GM21825 (cell line): ENCODE measurements around the gene LGR6.
A peak's percentile ranks its signal among the peaks of the same experiment; 100 is the strongest.
"Not testable (repeated sequence)": the region's sequence is repeated elsewhere in the genome, so short reads cannot be mapped to it uniquely, and the experiment has no call there.

Source experiments
- ATAC-seq: cut with Tn5 transposase; IDR thresholded peaks from one replicate; pipeline ENCODE4 v1.9.1; 2021; ENCODE audit warnings: mild to moderate bottlenecking, moderate library complexity; ENCODE audit not compliant: unreplicated experiment

The LGR6 gene

DNA sequence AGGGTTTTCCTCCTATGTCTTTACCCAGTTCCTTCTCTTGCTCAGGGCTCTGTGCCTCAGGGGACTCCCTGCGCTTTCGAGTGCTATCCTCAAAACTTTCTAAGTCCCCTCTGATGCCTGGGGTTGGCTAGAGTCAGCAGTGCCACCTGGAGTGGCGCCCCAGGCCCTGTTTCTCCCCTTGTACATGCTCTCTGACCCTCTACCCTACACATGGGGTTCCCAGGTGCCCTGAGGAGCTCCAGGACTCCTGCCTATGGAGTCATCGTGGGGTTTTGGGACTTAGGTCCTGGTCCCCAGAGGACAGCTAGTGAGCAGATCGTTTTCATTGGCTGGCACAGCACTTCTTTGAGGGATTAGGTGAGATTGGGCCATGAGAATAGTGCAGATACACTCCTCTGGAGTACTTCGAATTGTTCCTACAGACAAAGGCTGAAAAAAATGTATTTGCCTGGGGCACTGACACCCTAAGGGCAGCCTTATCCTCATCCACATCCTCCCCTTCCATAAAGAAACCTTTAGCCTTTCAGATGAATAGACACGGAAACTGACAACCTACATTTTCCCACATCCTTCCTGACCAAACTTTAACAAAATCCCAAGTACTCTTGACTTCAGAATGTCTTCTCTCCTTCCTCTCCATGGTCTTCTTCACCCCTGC, 41.5 kb downstream of the LGR6 start:
- no peak for ATAC-seq

DNA sequence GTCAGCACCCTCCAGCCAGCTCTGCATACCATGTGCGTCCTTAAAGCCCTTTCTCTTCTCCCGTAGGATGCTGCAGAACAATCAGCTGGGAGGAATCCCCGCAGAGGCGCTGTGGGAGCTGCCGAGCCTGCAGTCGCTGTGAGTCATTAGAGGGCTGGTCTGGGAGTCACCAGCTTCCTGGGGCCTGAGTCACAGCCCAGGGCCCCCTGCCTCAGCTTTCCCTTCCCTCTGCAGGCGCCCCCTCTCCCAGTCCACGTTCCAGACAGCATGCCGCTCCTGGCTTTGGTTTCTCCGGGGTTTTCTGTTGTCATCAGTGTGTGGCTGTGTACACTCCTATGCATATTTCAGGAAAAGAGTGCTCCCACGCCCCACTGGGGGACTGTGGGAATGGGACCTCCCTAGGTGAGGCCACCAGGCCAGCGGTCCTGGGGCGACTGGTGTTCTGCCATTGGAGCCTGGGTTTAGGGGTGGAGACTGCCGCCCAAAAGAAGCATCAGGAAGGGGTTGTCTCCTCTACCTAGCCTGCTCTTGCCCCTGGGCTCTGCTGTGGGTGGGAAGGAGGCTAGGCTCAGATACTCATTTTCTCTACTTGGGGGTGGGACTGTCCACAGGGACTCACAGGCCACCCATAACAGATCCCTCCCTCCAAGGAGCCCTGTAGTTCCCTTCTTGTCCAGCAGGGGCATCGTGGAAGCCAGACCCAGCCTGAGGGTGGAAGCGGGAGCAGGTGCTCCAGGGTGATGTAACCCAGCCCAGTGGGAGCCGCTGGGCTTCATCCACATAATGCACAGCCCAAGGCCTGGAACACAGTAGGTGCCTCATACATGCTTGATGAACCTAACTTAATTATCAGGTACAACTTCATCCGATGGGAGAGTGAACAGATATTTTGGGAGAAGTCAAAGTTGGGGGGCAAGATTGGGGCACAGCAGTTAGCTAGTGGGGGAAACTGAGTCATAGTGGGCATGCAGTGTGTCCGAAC, 42.5 kb downstream of the LGR6 start:
- ATAC-seq, result peak; percentile 50

DNA sequence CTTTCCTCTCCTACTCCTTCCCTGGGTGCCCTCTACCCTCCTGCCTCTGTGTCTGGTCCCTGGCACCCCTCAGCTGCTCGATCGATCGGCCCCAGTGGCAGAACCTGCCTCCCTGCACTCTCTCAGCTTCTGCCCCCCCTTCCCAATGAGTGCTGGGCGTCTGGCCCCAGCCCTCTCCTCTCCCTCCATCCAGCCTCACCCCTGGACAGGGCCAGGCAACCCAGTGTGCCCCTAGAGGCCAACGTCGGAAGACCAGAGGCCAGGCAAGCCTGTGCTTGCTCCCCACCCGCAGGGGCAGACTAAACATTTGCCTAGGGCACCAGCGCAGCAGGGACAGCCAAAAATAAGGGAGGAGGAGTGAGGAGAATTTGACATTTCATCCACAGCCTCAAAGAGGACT, 43.5 kb downstream of the LGR6 start:
- no peak for ATAC-seq

DNA sequence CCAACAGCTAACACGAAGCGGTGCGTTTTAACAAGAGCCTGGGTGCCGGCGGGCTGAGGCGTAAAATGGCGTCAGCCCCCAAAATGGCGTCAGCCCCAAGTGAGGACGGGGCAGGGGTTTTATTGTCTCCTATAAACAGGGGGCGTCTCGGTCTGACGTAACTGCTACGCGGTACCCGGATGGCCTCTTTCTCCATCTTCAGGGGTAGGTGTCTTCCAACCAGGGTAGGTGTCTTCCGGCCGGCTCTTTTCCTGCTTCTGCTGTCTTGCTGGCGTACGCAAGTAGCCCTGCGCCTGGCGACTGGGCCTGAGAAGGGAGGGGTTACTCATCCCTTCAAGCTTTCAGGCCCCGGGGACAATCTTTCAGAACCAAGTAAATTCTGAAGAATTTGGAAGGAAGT, 45.3 kb downstream of the LGR6 start:
- ATAC-seq, result no peak

DNA sequence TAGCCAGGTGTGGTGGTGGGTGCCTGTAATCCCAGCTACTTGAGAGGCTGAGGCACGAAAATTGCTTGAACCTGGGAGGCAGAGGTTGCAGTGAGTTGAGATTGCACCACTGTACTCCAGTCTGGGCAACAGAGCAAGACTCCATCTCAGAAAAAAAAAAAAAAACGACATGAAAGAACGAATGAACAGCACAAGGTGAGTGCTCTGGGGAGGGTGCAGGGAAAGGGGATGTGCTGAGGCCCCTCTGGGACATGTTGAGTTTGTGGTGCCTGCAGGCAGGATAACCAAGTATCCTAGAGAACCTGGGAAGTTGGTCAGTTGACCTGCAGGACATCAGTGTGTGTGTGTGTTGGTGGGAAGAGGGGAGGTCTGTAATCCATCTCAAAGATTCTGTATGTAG, 46.6 kb downstream of the LGR6 start:
- ATAC-seq, result not testable (repeated sequence)

DNA sequence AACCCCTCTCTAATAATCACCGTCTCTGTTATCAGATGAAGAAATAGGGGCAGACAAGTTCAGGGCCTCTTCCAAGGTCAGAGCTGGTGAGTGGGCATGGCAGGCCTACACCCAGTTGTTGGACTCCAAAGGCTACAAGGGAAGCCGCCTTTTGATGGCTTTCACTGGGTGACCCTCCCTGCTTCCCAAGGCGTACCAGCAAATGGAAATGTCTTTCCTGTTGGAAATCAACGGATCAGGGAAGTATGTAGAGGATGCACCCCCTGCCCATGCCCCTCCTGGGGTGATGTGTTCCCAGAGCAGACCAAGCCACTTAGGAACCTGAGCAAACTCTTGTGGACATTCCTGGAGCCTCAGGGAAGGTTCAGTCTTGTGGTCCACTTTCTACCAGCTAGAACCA, 47.4 kb downstream of the LGR6 start:
- no peak for ATAC-seq

DNA sequence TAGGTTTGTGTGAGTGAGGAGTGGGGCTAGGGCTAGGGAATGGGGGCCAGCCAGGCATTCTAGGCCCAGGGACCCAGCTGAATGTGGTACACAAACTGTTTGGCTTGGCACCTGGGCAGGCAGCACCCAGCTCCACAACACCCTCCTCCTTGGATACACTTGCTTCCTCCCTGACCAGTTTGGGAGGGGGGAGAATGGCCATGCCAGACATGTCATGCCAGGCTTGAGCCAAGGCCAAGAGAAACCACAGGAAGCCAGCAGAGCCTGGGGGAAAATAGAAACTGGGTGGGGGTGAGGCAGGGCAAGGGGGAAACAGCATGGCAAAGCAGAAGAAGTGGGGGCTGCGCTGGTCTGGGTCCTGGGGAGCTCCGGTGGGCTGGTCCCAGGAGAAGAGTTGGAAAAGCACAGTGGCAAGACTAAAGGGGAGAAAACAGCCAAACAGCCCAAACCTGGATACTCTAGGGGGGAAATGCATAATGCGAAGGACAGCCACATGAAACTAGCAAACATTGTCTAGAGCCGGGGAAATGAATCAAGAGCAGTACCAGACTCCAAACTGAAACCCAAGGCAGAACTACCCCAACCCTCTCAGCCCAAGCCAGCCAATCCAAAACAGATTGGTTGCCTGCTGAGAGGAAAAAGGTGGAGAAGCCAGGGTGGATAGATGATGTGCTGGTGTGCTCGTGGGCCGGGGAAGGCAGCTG, 47.9 kb downstream of the LGR6 start:
- ATAC-seq, result no peak

DNA sequence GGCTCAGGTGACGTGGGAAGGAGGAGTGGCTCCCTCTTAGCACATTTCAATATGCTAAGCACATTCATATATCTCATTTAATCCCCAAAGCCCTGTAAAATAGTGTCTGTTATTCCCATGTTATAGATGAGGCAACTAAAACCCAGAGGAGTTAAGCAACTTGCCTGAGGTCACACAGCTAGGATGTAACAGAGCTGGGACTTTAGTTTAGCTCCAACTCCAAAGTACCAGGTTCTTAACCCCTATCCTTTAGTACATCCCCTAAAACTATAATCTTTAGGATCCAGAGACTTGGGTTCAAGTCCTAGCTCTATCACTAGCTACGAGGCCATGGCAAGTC, 48.5 kb downstream of the LGR6 start:
- ATAC-seq, result no peak

DNA sequence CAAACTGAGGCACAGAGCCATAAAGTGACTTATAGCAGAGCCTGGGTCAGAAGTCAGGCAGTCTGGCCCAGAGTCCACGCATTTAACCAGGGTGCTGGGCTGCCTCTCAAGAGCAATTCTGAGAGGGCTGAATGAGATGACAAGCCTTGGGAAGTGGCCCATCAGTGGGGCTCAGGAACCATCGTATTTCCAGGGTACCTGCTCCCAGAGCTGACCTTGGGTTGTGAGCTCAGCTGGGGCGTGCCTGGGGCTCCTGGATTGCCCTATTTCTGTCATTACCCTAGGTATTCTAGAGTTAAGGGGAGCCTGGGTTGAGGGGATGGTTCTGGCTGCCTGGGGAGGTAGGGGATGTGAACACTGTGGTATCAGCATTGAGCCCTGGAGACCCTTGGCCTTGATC, 49.4 kb downstream of the LGR6 start:
- ATAC-seq, result no peak

DNA sequence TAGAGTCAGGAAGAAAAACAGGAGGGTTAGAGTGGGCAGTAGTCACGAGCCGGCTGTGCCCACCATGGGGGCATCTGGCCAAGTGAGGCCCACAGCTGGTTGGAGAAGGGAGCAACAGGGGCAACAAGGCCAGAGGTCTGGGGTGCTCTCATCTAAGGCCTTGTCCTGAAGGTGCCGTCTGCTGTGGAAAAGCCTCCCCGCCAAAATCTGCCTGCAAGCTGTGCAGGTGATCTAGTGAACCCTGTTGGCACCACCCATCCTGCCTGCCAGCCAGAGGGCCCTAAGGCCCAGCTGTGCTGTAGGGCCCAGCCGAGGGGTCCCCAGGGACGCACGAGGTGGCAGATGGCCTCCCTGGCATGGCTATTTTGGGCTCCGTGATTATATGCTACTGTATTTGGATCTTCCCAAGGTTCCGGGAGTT, 51.3 kb downstream of the LGR6 start:
- no peak for ATAC-seq

DNA sequence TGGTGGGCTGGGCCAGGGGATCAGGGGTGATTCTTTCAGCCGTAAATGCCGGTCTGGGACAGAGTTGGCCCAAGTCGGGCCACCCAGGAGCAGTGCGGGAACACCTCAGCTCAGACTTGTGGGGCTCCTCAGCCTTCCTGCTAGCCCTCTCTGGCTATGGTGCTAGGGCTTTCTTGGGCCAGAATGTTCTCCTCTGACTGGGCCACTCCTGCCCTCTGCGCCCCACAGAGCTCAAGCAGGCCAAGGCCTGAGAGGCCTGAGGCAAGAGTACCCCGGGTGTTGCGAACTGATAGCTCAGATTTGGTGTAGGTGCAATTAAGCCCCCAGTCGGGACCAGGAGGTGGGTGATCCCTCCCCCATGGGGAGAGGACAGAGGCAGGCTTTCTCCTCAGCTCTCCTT, 51.8 kb downstream of the LGR6 start:
- ATAC-seq, result no peak

DNA sequence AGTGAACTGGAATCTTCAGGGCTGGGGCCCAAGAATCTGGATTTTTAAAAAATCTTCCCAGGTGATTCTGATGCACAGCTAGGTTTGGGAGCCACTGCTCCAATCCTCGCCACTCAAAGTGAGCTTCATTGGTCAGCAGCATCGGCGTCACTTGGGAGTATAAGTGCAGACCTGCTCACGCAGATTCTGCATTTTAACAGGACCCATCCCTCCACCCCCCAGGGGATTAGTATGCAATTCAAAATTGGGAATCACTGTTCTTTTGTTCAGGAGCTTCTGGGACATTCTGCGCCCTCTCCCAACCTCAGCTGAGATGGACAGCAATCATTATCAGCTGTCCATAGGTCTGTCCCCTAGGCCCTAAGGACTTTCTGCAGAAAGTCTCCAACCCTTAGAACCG, 53.5 kb downstream of the LGR6 start:
- no peak for ATAC-seq

DNA sequence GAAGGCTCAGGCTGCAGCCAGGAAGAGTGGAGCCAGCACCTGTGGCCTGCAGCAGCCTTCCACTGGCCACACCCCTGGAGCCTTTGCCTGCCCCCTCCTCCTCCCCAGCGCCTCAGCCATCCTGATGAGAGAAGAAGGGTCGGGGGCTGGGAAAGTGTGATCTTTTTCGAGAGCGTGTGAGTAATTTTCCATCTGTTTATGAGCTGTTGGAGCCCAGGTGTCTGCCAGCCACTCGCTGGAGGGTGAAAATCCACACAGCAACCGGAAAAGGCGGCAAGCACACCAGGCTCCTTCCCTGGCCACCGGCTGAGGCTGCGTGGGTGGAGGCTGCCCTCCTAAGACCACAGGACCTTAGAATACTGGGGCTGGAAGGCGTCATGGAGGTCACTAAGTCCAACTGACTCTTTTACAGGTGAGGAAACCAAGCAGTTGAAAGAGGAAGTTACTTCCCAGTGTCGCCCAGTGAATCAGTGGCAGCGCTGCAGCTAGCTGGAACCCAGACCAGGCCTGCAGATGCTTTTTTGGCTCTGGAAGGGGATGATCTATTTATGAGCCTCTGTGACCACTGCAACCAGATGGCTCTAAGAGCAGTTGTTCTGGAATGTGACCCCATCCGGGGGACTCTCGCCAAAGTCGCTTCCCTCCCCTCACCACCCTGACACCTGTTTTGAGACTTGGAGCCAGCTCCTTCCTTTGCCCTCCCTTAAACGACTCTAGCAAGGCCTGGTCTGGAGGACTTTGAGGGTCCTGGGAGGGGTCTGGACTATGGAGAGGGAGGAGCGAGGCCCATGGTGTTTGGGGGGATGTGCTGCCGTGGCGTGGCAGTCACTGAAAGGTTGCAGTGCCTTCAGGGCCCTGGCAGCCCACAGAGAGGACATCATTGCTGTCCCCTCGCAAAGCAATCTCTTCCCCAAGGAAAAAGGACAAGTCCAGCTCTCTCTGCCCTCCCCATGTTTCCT, 54.5 kb downstream of the LGR6 start:
- ATAC-seq, result no peak

DNA sequence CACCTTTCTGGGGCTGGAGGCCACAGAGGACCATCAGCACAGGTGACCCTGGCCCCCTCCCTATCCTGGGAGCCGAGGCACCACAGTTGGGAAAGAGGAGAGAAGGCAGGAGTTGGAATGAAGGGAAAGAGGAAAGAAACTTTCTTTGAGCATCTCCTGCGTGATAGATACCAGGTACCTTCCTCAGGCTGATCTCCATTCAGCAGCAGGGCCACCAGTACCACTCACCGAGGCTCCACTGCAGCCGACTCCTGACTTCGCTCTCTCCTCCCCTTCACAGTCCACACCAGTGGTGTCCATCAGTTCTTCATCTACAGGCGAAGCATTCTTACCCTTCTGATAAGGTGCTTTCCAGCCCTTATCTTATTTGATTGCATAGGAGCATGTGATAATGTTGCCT, 55.3 kb downstream of the LGR6 start:
- ATAC-seq, result no peak

DNA sequence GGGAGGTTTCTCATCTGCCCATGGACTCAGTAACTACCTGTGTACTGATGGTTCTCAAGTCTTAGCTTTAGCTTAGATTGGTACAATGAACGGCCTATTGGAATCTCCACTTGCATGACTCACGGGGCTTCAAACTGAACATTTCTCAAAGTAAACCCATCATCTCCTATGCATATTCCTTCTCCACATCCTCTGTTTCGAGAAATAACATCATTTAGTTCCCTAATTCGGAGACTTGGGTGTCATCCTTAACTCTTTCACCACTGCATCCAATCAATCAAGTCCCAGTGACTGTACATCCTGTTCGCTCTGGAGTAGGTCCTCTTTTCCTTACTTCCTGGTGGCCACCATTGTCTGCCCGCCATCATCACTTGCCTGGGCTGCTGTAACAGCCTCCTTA, 55.8 kb downstream of the LGR6 start:
- no peak for ATAC-seq

DNA sequence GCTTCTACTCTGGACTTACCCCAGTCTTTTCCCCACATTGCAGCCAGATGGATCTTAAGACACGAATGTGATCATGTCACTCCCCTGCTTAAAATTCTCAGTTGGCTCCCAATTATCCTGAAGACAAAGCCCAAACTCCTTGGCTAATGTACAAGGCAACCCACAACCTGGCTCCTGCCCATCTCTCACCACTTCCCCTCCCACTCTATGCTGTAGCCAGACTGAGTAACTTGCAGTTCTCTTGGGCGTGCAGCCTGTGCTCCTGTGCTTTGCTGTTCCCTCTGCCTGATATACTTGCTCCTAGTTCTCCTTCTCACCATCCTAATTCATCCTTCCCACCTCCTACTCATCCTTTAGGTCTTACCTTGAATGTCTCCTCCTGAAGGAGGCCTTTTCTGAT, 56.2 kb downstream of the LGR6 start:
- ATAC-seq, result no peak

DNA sequence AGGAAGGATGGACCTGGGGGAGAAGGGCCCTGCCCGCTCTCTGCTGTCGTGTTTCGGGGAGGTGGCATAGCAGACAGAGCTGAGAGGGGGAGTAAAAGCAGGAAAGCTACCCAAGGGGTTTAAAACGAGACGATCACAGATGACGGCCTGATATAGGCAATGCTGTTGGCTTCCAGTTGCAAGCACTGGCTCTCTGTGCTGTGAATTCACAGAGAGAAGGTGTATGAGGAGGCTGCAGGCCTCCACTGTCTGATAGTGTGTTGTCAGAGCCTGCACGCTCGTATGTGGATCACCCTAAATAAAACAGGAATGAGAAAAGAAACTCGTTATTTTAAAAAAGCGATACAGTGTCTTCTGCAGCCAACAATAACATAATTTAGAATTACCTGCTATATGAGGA, 57.4 kb downstream of the LGR6 start:
- ATAC-seq, result no peak

DNA sequence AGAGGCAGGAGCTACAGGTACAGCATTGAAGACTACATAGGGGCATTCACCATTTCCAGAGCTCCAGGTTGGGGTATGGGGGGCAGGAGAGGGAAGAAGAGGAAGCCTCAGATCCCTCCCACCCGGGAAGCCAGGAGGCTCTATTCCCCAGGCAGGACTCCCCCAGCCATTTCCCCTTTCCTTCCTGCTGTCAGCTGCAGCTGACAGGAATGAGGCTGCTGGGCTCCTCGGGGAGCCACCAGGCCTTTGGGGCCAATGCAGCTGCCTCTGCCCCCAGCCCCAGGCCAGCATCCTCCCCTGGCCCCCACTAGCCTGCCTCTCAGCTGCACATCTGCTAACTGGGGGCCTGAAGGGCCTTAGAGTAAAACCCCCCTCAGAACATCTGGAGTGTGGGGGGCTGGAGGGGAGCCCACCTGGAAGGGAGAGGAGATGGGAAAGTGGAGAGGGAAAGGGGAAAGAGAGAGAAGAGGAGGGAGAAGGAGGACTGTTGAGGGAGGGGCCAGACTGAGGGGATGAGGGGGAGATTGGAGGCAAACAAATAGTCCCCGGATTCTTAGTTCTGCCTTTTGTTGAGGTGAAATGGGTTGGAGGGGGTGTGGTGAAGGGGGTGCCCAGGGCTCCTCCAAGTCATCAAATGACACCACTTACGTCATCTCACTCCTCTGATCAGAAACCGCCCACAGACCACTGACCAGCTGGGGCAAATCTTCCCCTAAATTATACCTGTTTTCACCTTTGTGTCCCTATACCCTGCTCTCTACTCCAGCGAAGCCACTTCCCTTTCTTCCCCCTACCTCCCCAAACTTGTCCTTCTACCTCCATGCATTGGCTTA, 58.0 kb downstream of the LGR6 start:
- ATAC-seq, result no peak

DNA sequence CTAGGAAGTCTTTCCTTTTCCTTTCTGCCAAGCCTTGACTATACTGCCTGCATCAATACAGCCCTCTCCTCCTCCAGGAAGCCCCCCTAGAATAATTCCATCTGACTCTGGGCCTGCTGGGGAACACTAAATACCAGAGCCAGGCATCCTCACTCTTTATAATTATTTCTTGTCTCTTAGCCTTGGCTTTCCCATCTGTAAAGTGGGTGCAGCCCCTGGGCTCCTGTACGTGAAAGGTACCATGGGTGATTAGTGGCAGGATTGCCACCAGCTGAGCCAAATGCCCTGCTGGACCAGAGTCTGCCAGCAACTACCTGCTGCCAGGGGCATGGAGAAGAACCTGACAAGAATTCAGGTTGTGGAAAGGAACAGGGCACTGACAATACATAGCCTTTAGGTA, 58.7 kb downstream of the LGR6 start:
- no peak for ATAC-seq
